ENCODE data around the gene SLC44A1. TPM values are rescaled to one million over a fixed set of nuclear protein-coding genes. Genes with fewer than 3 reads are reported as not detected.

Gene SLC44A1
- total and polyA plus RNA-seq, 2 donors from 2014 or later, result 17.4 to 42.3 TPM

GRCh38 chr9:105466898-105467455 is 222.5 kb downstream of the SLC44A1 start:
- H3K27me3 ChIP-seq (ENCODE audit: control insufficient read depth, insufficient read depth, low read length), result no peaks in the 10 kb centered on the region
- DNase-seq (no peak), FAIRE-seq (no peak)
- no peak overlapping the region for H3K9ac ChIP-seq (ENCODE audit: low read length in 3 of 3)
- H3K27ac ChIP-seq (ENCODE audit: low read depth in 2 of 2, low read length in 2 of 2), result no peak overlapping the region
- no peaks in the 10 kb centered on the region for H3K4me1 ChIP-seq (ENCODE audit: control insufficient read depth in 2 of 3, insufficient read depth in 2 of 3, low read depth in 1 of 3, low read length in 3 of 3)
- intact Hi-C loops (cut with DNase I), result no loop called here
- TF ChIP-seq, protein P1, sequence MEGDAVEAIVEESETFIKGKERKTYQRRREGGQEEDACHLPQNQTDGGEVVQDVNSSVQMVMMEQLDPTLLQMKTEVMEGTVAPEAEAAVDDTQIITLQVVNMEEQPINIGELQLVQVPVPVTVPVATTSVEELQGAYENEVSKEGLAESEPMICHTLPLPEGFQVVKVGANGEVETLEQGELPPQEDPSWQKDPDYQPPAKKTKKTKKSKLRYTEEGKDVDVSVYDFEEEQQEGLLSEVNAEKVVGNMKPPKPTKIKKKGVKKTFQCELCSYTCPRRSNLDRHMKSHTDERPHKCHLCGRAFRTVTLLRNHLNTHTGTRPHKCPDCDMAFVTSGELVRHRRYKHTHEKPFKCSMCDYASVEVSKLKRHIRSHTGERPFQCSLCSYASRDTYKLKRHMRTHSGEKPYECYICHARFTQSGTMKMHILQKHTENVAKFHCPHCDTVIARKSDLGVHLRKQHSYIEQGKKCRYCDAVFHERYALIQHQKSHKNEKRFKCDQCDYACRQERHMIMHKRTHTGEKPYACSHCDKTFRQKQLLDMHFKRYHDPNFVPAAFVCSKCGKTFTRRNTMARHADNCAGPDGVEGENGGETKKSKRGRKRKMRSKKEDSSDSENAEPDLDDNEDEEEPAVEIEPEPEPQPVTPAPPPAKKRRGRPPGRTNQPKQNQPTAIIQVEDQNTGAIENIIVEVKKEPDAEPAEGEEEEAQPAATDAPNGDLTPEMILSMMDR (IDR thresholded peaks at IDR 0.05; ENCODE audit: borderline replicate concordance, extremely low read depth, insufficient read depth), result no peak
- H3K4me3 ChIP-seq (ENCODE audit: low read length in 3 of 3), result no peak overlapping the region
- peaks cover 0 to 3% (median 0%) of the 10 kb centered on the region in 3 donors for H3K9me3 ChIP-seq (ENCODE audit: control insufficient read depth in 2 of 3, insufficient read depth in 1 of 3, low read length in 3 of 3)
- H3K36me3 ChIP-seq (ENCODE audit: control insufficient read depth in 2 of 3, insufficient read depth in 3 of 3, low read length in 3 of 3), result peaks cover 2 to 12% (median 7%) of the 10 kb centered on the region in 3 donors

- H3K9me3 ChIP-seq (ENCODE audit: control insufficient read depth in 2 of 3, insufficient read depth in 1 of 3, low read length in 3 of 3), result peaks cover 0 to 3% (median 0%) of the 10 kb centered on the region in 3 donors
- DNase-seq (no peak), FAIRE-seq (no peak)
- H3K27ac ChIP-seq (ENCODE audit: low read depth in 2 of 2, low read length in 2 of 2), result no peak overlapping the region
- H3K4me1 ChIP-seq (ENCODE audit: control insufficient read depth in 2 of 3, insufficient read depth in 2 of 3, low read depth in 1 of 3, low read length in 3 of 3), result no peaks in the 10 kb centered on the region
- peaks cover 2 to 12% (median 7%) of the 10 kb centered on the region in 3 donors for H3K36me3 ChIP-seq (ENCODE audit: control insufficient read depth in 2 of 3, insufficient read depth in 3 of 3, low read length in 3 of 3)
- H3K9ac ChIP-seq (ENCODE audit: low read length in 3 of 3), result no peak overlapping the region
- H3K4me3 ChIP-seq (ENCODE audit: low read length in 3 of 3), result no peak overlapping the region
- TF ChIP-seq, protein P1 (IDR thresholded peaks at IDR 0.05; ENCODE audit: borderline replicate concordance, extremely low read depth, insufficient read depth), result no peak
- intact Hi-C loops (cut with DNase I), result no loop called here
- no peaks in the 10 kb centered on the region for H3K27me3 ChIP-seq (ENCODE audit: control insufficient read depth, insufficient read depth, low read length)
Observed at GRCh38 chr9:105468875-105469274, 224.4 kb downstream of the SLC44A1 start.

DNA sequence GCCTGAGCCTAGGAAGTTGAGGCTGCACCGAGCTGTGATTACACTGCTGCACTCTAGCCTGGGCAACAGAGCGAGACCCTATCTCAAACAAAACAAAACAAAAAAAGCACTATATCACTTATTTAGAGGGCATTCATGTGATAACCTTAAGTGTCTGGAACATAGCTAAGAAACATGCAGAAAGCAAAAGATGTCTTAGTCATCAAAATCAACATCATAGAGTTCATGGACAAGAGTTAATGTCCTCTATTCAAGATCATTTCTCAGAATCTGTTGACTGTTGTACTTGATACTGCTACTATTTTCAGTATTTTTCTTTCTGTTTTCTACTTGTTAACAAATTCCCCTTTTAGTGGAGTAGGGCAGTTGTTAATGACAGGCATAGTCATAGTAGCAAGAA is 228.8 kb downstream of the SLC44A1 start:
- DNase-seq, result no peak
- intact Hi-C loops (cut with DNase I), result no loop called here
- Histone ChIP-seq H3K27me3 (ENCODE audit: control insufficient read depth, insufficient read depth, low read length) (no peaks in the 10 kb centered on the region), H3K4me3 (ENCODE audit: low read length in 3 of 3) (no peak overlapping the region), H3K36me3 (ENCODE audit: control insufficient read depth in 2 of 3, insufficient read depth in 3 of 3, low read length in 3 of 3) (peaks cover 0 to 2% (median 0%) of the 10 kb centered on the region in 3 donors), H3K9me3 (ENCODE audit: control insufficient read depth in 2 of 3, insufficient read depth in 1 of 3, low read length in 3 of 3) (peaks cover 0 to 3% (median 0%) of the 10 kb centered on the region in 3 donors), H3K4me1 (ENCODE audit: control insufficient read depth in 2 of 3, insufficient read depth in 2 of 3, low read depth in 1 of 3, low read length in 3 of 3) (no peaks in the 10 kb centered on the region), H3K27ac (ENCODE audit: low read depth in 2 of 2, low read length in 2 of 2) (no peak overlapping the region), H3K9ac (ENCODE audit: low read length in 3 of 3) (no peak overlapping the region)
- TF ChIP-seq, protein P1 (IDR thresholded peaks at IDR 0.05; ENCODE audit: borderline replicate concordance, extremely low read depth, insufficient read depth), result no peak
- FAIRE-seq, result no peak

DNA sequence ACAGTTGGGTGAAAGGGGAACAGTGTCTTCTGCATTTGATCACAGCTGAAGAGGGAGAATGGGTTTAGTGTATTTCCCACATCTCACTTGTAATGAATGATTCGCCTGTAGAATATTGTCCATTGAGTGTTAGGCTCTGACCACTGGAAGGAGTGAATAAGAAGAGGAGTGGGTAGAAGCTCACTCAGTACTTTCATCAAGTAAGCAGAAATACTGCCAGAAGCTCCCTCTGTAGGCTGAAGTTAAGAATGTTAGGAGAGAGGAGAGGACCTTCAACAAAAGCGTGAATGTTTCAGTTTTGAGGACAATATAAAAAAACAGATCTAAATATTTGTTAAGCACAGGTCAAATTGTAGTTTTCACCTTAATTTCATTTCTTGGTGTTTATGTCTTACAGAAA is 230.9 kb downstream of the SLC44A1 start:
- FAIRE-seq (no peak), DNase-seq (peak in 2 of 5 donors; percentile 19 to 53)
- intact Hi-C loops (cut with DNase I), result no loop called here
- Histone ChIP-seq H3K27ac (ENCODE audit: low read depth in 2 of 2, low read length in 2 of 2) (no peak overlapping the region), H3K4me1 (ENCODE audit: control insufficient read depth in 2 of 3, insufficient read depth in 2 of 3, low read depth in 1 of 3, low read length in 3 of 3) (no peaks in the 10 kb centered on the region), H3K9ac (ENCODE audit: low read length in 3 of 3) (no peak overlapping the region), H3K27me3 (ENCODE audit: control insufficient read depth, insufficient read depth, low read length) (no peaks in the 10 kb centered on the region), H3K9me3 (ENCODE audit: control insufficient read depth in 2 of 3, insufficient read depth in 1 of 3, low read length in 3 of 3) (no peaks in the 10 kb centered on the region), H3K36me3 (ENCODE audit: control insufficient read depth in 2 of 3, insufficient read depth in 3 of 3, low read length in 3 of 3) (no peaks in the 10 kb centered on the region), H3K4me3 (ENCODE audit: low read length in 3 of 3) (no peak overlapping the region)
- TF ChIP-seq, protein P1 (IDR thresholded peaks at IDR 0.05; ENCODE audit: borderline replicate concordance, extremely low read depth, insufficient read depth), result no peak
